Measurements from ENCODE around the gene WNT9B.

DNA sequence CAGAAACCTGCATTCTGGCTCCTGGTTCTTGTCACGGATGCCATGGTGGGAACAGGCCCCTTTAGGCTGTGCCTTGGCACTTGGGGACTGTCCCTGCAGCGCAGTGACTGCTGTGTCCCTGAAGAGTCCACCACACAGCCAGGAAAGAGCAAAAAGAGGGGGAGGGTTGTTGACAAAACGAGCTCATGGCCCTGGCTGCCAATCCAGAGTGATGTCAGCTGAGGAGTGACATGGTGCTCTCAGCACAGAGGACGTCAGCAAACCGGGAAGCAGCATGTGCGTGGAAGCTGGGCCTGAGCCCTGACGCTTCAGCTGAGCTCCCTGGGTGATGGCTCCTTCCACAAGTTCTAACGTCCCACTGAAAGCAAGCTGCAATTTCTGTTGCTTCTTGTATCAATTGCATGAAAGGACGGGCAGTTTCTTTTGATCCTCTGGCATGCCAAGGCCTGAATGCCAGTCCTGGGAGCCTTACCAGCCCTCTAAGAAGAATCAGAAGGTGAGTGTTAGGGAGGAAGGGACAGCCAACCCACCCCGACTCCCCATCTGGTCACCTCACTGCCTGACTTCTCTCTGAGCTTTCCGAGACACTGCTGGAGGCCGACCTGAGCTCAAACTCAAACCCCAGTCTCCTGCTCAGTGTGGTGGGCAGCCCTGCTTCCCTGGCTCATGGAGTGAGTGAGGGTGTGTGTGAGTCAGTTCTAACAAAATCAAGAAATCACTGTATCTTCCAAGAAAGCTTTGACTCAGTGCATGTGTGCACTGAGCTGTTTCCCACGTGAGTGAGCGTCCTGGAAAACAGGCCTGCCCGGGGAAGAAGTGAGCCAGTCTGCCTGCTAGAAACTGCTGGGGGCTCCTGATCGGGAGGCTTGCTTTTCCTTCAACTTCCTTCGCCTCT is 18.2 kb upstream of the WNT9B start:
- TF ChIP-seq POLR2A (IDR thresholded peaks at IDR 0.05) = no peak
- TF ChIP-seq, protein P1, sequence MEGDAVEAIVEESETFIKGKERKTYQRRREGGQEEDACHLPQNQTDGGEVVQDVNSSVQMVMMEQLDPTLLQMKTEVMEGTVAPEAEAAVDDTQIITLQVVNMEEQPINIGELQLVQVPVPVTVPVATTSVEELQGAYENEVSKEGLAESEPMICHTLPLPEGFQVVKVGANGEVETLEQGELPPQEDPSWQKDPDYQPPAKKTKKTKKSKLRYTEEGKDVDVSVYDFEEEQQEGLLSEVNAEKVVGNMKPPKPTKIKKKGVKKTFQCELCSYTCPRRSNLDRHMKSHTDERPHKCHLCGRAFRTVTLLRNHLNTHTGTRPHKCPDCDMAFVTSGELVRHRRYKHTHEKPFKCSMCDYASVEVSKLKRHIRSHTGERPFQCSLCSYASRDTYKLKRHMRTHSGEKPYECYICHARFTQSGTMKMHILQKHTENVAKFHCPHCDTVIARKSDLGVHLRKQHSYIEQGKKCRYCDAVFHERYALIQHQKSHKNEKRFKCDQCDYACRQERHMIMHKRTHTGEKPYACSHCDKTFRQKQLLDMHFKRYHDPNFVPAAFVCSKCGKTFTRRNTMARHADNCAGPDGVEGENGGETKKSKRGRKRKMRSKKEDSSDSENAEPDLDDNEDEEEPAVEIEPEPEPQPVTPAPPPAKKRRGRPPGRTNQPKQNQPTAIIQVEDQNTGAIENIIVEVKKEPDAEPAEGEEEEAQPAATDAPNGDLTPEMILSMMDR (IDR thresholded peaks at IDR 0.05) = no peak
